Naive B cell (primary cell): ENCODE measurements around the gene DNAH2. TPM values are rescaled to one million over a fixed set of nuclear protein-coding genes. Genes with fewer than 3 reads are reported as not detected.

ENCODE experiments used
- ATAC-seq, 2 donors: fragments of 150-1000 bp; cut with Tn5 transposase; 2 replicates each; pipeline ENCODE4 v1.10.0; 2021; ENCODE audit warnings: low read depth in 2 of 2, mild to moderate bottlenecking in 2 of 2, moderate library complexity in 2 of 2
- DNase-seq: peaks from one replicate; pipeline ENCODE4 v3.0.0; 2022
- H3K27ac Mint-ChIP-seq, 6 donors: one replicate each; pipeline ENCODE4 v1.8.0; 2020 to 2022; ENCODE audit warnings: mild to moderate bottlenecking in 6 of 6, mixed read lengths in 6 of 6, moderate library complexity in 5 of 6, inconsistent platforms in 2 of 6
- H3K27me3 Mint-ChIP-seq, 3 donors: one replicate each; pipeline ENCODE4 v1.8.0; 2021 to 2022; ENCODE audit warnings: mixed read lengths in 3 of 3, mild to moderate bottlenecking in 1 of 3
- H3K36me3 Mint-ChIP-seq, 2 donors: one replicate each; pipeline ENCODE4 v1.8.0; 2020 to 2022; ENCODE audit warnings: mixed read lengths in 2 of 2, inconsistent platforms in 1 of 2, mild to moderate bottlenecking in 1 of 2
- H3K4me1 Mint-ChIP-seq, 3 donors: one replicate each; pipeline ENCODE4 v1.8.0; 2020 to 2022; ENCODE audit warnings: mixed read lengths in 3 of 3, inconsistent platforms in 1 of 3, mild to moderate bottlenecking in 1 of 3, moderate library complexity in 1 of 3
- H3K4me3 Mint-ChIP-seq, 8 donors: one replicate each; pipeline ENCODE4 v1.8.0; 2020 to 2022; ENCODE audit warnings: mild to moderate bottlenecking in 8 of 8, mixed read lengths in 8 of 8, moderate library complexity in 8 of 8, inconsistent platforms in 2 of 8
- H3K9me3 Mint-ChIP-seq, 7 donors: one replicate each; pipeline ENCODE4 v1.8.0; 2020 to 2022; ENCODE audit warnings: mixed read lengths in 7 of 7, mild to moderate bottlenecking in 5 of 7, inconsistent platforms in 2 of 7, moderate library complexity in 1 of 7
- polyA plus RNA-seq, 6 donors: library from polyadenylated mRNA; unstranded; fragments of 300-500 nt; fragmentation: Illumina TruSeq; gene quantifications; one replicate each; pipeline ENCODE4 v1.2.3, GENCODE V29; 2021; ENCODE audit warnings: low read depth in 6 of 6

The DNAH2 gene
- polyA plus RNA-seq, 6 donors from 2014 or later: not detected

DNA sequence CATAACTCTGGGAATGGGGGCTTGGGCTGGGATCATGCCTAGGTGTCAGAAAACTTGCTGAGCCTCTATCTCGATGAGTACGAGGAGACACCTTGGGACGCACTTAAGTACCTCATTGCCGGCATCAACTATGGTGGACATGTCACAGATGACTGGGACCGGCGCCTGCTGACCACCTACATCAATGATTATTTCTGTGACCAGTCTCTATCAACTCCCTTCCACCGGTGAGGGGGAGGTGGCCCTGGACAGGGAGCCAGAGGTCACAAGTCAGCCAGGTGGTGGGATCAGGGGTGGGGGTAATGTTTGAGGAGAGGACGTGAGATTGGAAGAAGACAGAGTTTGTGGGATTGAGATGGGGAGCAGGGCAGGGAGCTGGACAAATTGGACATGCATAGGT lies 113.1 kb downstream of the DNAH2 start:
- Mint-ChIP-seq H3K27ac (peak overlapping the region in 1 of 6 donors; percentile 44), H3K27me3 (peaks cover 11 to 24% (median 21%) of the 10 kb centered on the region in 3 donors), H3K4me1 (peaks cover 6 to 23% (median 22%) of the 10 kb centered on the region in 3 donors), H3K36me3 (peaks cover 0 to 6% of the 10 kb centered on the region in 2 donors), H3K4me3 (no peak overlapping the region), H3K9me3 (no peaks in the 10 kb centered on the region)
- ATAC-seq (no peak), DNase-seq (no peak)

DNA sequence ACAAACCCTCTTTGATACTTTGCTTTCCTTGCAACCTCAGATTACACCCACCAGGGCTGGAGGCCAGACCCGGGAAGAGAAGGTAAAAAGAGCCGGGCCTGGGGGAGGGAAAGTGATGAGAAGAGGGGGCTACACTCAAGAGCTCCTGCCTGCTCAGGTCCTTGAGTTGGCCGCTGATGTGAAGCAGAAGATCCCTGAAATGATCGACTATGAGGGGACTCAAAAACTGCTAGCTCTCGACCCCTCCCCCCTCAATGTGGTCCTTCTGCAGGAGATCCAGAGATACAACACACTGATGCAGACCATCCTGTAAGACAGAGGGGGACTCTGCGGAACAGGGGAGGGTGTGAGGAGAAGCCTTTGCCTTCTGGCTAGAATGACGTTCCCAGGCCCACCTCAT lies 113.7 kb downstream of the DNAH2 start:
- no peaks in the 10 kb centered on the region for H3K9me3 Mint-ChIP-seq
- DNase-seq: no peak
- peaks cover 11 to 24% (median 20%) of the 10 kb centered on the region in 3 donors for H3K27me3 Mint-ChIP-seq
- peaks cover 9 to 26% (median 26%) of the 10 kb centered on the region in 3 donors for H3K4me1 Mint-ChIP-seq
- H3K27ac Mint-ChIP-seq: no peak overlapping the region
- no peak for ATAC-seq
- peaks cover 0 to 6% of the 10 kb centered on the region in 2 donors for H3K36me3 Mint-ChIP-seq
- H3K4me3 Mint-ChIP-seq: peak overlapping the region in 2 of 8 donors; percentile 2 to 94

DNA sequence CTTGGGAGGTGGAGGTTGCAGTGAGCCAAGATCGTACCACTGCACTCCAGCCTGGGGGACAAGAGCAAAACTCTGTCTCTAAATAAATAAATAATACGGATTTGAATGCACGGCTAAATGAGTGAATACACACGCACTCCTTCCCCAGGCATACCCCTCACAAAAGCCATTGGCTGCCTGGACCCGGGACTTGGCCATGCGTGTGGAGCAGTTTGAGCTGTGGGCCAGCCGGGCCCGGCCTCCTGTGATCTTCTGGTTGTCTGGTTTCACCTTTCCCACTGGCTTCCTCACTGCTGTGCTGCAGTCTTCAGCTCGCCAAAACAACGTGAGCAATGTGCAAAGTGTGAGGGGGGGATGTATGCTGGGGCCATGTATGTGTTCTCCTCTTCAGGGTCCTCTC lies 114.9 kb downstream of the DNAH2 start:
- ATAC-seq: no peak
- peaks cover 0 to 6% of the 10 kb centered on the region in 2 donors for H3K36me3 Mint-ChIP-seq
- no peaks in the 10 kb centered on the region for H3K9me3 Mint-ChIP-seq
- no peak for DNase-seq
- H3K27me3 Mint-ChIP-seq: peaks cover 5 to 24% (median 14%) of the 10 kb centered on the region in 3 donors
- H3K4me1 Mint-ChIP-seq: peaks cover 21 to 38% (median 38%) of the 10 kb centered on the region in 3 donors
- H3K4me3 Mint-ChIP-seq: peak overlapping the region in 4 of 8 donors; percentile 9 to 94 (median 70)
- peak overlapping the region in 2 of 6 donors; percentile 9 to 38 for H3K27ac Mint-ChIP-seq

DNA sequence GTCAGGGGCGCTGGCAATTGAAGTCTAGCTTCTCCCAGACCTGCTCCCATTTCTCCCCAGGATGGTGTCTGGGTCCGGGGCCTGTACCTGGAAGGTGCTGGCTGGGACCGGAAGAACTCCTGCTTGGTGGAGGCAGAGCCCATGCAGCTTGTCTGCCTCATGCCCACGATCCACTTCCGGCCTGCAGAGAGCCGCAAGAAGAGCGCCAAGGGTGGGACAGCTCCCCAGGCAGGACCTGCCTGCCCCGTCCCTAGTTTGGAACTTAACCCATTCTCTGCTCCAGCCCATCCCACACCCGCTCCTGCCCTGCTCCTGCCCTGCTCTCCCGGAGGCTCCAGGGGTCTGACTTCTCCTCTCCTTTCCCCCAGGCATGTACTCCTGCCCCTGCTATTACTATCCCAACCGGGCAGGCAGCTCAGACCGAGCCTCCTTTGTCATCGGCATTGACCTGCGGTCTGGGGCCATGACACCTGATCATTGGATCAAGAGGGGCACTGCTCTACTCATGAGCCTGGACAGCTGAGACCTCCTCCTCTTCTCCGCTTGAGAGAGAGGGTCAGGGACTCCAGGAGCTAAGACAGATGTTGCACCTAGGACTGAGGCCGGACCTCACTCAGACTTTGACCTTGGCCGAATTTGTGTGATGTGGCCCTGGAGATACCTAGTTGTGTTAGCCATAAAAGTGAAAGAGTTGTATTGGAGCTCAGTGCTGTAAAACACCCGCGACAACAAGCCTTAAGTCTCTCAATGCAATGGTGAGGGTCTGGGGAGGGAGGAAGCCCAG lies 115.7 kb downstream of the DNAH2 start:
- H3K9me3 Mint-ChIP-seq: no peaks in the 10 kb centered on the region
- H3K4me1 Mint-ChIP-seq: peaks cover 26 to 42% (median 42%) of the 10 kb centered on the region in 3 donors
- ATAC-seq (no peak), DNase-seq (no peak)
- peaks cover 5 to 24% (median 14%) of the 10 kb centered on the region in 3 donors for H3K27me3 Mint-ChIP-seq
- peak overlapping the region; percentile 91 to 99 (median 96) for H3K4me3 Mint-ChIP-seq
- H3K27ac Mint-ChIP-seq: peak overlapping the region; percentile 97 to 100 (median 99)
- peaks cover 0 to 6% of the 10 kb centered on the region in 2 donors for H3K36me3 Mint-ChIP-seq

DNA sequence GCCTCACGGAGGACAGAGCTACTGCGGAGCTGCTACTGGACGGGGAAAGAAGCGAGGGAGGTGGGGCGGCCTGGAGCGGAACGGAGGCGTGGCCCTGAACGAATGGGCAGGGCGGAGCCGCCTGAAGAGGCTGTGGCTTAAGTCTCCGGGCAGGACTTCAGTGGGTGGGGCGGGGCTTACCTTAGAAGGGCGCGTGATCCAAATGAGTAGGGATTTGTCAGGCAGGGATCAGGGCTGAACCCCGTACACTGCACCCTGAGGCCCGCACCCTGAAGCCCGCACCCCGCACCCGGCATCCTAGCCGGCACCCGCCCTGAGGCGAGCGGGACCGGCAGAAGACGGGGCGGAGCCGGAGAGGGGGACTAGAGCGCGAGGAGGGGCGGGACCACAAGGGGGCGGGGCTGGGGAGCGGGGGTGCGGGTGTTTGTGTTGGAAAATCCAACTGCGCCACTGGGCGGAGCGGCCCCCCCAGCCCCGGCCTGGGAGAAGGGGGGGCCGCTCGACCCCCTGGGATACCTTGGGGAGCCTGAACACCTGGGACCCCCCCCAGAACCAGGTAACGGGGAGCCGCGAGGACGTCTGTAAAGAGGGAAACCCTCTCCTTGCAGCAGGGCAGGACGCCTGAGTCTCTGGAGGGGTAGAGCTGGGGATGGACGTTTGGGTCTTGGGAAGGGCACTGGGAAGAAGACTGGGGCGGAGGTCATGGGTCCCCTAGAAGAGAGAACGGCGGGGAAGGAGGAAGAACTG lies 116.4 kb downstream of the DNAH2 start, which contains the start of gene KDM6B:
TSS of gene KDM6B (plus strand) at position 423 of the 747 bp plus-strand sequence. CDS start 11,338 bp downstream, outside the sequence.
- peaks cover 33 to 50% (median 49%) of the 10 kb centered on the region in 3 donors for H3K4me1 Mint-ChIP-seq
- peaks cover 0 to 6% of the 10 kb centered on the region in 2 donors for H3K36me3 Mint-ChIP-seq
- H3K4me3 Mint-ChIP-seq: peak within 1 kb of the TSS; percentile 91 to 99 (median 96)
- H3K27me3 Mint-ChIP-seq: peaks cover 5 to 22% (median 14%) of the 10 kb centered on the region in 3 donors
- H3K27ac Mint-ChIP-seq: peak within 1 kb of the TSS; percentile 99 to 100 (median 100)
- peak; percentile 47 to 54 for ATAC-seq
- DNase-seq: peak; percentile 92
- no peaks in the 10 kb centered on the region for H3K9me3 Mint-ChIP-seq

DNA sequence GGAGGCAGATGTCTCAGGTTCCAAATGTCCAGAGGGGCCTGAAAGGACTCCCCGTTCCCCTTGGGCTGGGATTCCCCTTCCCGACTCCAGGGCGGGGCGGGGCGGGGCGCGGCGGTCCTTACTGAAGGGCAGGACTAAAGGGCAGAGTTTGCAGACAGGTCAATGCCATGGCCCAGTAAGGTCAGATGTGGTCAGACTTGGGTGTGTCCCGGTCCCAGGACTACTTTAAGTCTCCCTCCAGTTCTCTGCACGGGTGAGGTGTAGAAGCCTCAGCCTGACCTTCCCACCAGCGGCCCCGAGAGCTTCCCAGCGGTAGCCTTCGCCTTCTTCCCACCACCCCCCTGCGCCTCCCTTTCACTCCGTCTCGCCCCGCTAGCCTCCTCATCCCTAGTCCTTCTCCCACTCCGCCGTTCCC lies 117.0 kb downstream of the DNAH2 start:
- DNase-seq (no peak), ATAC-seq (peak; percentile 12 to 13)
- H3K4me1 Mint-ChIP-seq: peaks cover 39 to 54% (median 51%) of the 10 kb centered on the region in 3 donors
- H3K9me3 Mint-ChIP-seq: no peaks in the 10 kb centered on the region
- peak overlapping the region; percentile 91 to 99 (median 96) for H3K4me3 Mint-ChIP-seq
- peak overlapping the region; percentile 99 to 100 (median 100) for H3K27ac Mint-ChIP-seq
- peaks cover under 1 to 17% (median 10%) of the 10 kb centered on the region in 3 donors for H3K27me3 Mint-ChIP-seq
- peaks cover 0 to under 1% of the 10 kb centered on the region in 2 donors for H3K36me3 Mint-ChIP-seq

DNA sequence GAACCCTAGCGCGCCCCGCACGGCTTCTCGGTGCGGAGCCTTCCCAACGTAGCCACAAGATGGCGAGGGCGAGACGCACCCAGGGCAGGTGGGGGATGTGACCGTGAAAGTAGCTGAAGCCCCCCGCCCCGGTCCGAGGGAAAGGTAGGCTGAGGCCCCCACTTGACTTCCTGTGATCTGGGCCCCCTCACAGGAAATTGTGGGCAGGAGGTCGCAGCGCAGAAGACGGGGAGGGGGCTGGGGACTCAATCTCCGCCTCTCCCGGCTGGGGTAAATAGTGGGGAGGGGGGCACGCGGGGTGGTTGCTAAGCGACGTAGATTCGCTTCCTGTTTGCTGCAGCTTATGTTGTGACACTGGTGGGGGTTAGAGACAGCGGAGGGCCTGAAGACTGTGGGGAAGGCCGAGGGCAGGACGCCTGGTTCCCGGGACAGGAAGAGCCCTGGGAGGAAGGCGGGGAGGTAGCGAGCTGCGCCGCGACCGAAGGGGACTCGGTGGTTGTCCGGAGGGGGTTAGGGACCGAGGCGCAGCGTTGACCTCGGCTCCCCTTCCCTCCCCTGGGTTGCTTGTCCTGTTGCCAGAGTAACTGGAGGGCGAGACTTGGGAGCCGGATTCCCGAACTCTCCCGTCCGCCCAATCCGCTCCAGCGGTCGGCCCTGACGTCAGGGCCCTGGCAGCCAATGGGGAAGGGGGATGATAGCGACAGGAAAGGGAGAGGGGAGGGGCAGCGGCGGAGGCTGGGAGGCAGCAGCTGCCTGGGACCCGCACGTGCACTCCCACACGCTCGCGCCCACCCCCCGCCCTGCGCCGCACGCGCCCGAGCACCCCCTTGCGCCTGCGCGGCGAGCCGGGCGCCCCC lies 117.6 kb downstream of the DNAH2 start:
- no peaks in the 10 kb centered on the region for H3K36me3 Mint-ChIP-seq
- H3K27ac Mint-ChIP-seq: peak overlapping the region; percentile 99 to 100 (median 100)
- H3K4me3 Mint-ChIP-seq: peak overlapping the region; percentile 91 to 99 (median 96)
- no peaks in the 10 kb centered on the region for H3K9me3 Mint-ChIP-seq
- peaks cover 46 to 59% (median 56%) of the 10 kb centered on the region in 3 donors for H3K4me1 Mint-ChIP-seq
- peak; percentile 57 to 58 for ATAC-seq
- peak; percentile 93 for DNase-seq
- H3K27me3 Mint-ChIP-seq: peaks cover 0 to 16% (median 10%) of the 10 kb centered on the region in 3 donors

DNA sequence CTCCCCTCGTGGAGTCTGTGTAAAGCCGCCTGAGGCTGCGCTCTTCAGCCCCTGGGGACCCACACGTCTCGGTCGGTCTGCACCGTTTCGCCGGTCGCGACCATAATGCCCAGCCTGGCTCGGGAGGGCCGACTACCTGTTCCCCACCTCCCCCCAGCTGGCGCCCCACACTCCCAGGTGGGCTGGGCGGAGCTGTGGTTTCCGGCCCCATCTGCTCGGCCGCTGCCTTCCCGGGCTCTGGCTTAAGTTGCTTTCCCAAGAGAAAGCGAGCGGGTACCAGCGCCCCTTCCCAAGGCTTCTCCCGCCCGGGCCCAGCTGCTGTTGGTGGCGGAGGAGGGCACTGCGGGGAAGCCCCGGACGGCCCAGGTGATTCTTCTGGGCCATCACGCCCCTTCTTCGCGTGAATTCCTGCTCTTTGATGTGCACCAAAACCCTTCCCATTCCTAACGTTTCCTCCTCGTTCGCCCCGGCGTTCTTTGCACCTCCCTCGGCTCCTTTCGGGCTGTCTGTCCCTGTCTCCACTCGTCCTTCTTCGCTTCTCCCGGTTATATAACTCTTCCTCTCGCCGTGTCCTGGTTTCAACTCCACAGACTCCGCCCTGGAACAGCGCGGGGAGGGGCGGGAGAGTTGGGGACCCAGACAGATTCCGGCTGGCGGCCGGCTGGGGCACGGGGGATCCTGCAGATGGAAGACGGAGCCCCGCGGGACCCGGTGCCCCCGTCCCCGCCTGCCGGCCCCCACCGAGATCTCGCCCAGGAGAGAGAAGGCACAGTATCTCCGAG lies 118.5 kb downstream of the DNAH2 start:
- ATAC-seq: peak; percentile 2 to 3

DNA sequence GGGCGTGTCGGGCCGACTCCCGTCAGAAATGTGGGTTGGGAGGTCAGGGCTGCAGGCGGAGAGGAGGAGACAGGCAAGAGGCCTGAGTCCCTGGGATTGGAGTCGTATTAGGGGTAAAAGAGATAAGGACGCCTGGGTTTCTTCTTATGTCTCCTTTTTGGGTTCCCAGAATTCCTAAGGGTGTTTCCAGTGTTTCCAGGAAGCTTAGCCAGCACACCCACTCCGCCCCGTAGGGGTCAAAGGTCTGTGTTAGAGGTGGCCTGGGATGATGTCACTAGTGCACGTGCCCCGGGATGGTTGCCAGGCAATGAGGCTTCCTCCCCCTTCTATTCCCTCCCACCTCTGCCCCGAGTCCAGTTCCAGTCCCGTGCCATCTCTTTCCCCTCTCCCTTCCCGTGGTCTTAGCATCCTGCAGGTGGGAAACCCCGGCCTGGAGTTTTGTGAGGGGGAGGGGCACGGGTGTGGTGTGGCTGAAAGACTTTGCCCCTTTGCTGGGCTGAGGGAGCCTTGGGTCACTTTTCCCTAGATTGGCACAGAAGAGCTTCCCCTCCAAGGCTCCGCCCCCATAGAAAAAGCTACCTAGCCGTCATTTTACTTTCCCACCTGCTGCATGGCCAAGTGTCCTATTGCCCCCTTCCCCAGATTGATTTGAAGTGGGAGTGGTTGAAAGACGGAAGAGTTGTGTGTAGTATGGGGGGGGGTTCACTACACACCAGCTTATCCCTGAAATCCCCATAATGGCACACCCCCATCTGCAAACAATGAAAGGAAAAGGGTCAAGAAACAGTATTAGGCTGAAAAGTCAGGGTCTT lies 119.3 kb downstream of the DNAH2 start:
- DNase-seq: peak; percentile 37
- Mint-ChIP-seq H3K27me3 (peaks cover 0 to 9% (median 2%) of the 10 kb centered on the region in 3 donors), H3K9me3 (peaks cover 0 to 1% (median 0%) of the 10 kb centered on the region in 7 donors)

More for the DNA sequence above, 118.5 kb downstream of the DNAH2 start:
- H3K27ac Mint-ChIP-seq: peak overlapping the region; percentile 96 to 100 (median 99)
- no peak for DNase-seq
- no peaks in the 10 kb centered on the region for H3K36me3 Mint-ChIP-seq
- peaks cover 0 to 16% (median 7%) of the 10 kb centered on the region in 3 donors for H3K27me3 Mint-ChIP-seq
- peaks cover 54 to 67% (median 62%) of the 10 kb centered on the region in 3 donors for H3K4me1 Mint-ChIP-seq
- peak overlapping the region; percentile 81 to 99 (median 94) for H3K4me3 Mint-ChIP-seq
- H3K9me3 Mint-ChIP-seq: no peaks in the 10 kb centered on the region

DNA sequence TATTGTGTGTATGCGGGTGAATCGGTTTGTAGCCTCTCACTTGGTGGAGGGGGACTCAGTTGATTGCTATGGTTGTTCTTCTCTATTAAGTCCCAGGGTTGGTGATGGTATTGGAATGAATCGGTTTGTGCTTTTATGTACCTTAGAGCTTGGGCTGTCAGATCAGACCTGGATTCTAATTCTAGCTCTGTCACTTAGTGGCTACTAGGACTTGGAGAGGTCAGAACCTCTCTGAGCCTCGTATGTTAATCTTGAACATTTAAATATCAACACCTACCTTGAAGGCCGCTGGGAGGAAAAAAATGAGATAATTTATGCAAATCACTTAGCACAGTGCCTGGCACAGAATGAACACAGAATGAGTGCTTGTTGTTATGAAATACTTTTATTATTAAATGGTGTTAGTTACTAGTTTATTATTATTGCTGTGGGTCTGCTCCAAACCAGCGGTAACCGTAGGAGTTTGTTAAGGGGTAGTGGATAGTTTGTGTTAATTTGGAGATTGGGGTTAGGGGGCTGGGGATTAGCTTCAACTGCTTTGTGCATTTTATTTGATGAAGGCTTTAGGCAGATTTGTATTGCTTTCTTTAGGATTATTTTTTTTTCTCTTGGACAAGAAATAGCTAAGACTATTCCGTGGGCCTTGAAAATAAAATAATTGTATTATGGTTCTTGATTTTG lies 120.0 kb downstream of the DNAH2 start:
- H3K27me3 Mint-ChIP-seq: peaks cover 0 to 8% (median 0%) of the 10 kb centered on the region in 3 donors
- DNase-seq: no peak
- peaks cover 65 to 83% (median 76%) of the 10 kb centered on the region in 3 donors for H3K4me1 Mint-ChIP-seq
- H3K36me3 Mint-ChIP-seq: no peaks in the 10 kb centered on the region
- peak overlapping the region; percentile 86 to 99 (median 98) for H3K27ac Mint-ChIP-seq
- ATAC-seq: no peak
- peak overlapping the region; percentile 66 to 98 (median 90) for H3K4me3 Mint-ChIP-seq
- H3K9me3 Mint-ChIP-seq: peaks cover 0 to 4% (median 0%) of the 10 kb centered on the region in 7 donors

More for the DNA sequence above, 119.3 kb downstream of the DNAH2 start:
- Mint-ChIP-seq H3K4me1 (peaks cover 59 to 75% (median 68%) of the 10 kb centered on the region in 3 donors), H3K4me3 (peak overlapping the region; percentile 81 to 99 (median 94)), H3K36me3 (no peaks in the 10 kb centered on the region), H3K27ac (peak overlapping the region; percentile 93 to 100 (median 99))
- no peak for ATAC-seq
